HG02759 (cell line): Measurements from ENCODE around the gene RALGPS2.
"Not testable (repeated sequence)": the region's sequence is repeated elsewhere in the genome, so short reads cannot be mapped to it uniquely, and the experiment has no call there.

ENCODE experiments used
- ATAC-seq: cut with Tn5 transposase; IDR thresholded peaks from one replicate; pipeline ENCODE4 v1.9.1; 2021; ENCODE audit warnings: mild to moderate bottlenecking, moderate library complexity; ENCODE audit not compliant: unreplicated experiment

RALGPS2 gene

DNA sequence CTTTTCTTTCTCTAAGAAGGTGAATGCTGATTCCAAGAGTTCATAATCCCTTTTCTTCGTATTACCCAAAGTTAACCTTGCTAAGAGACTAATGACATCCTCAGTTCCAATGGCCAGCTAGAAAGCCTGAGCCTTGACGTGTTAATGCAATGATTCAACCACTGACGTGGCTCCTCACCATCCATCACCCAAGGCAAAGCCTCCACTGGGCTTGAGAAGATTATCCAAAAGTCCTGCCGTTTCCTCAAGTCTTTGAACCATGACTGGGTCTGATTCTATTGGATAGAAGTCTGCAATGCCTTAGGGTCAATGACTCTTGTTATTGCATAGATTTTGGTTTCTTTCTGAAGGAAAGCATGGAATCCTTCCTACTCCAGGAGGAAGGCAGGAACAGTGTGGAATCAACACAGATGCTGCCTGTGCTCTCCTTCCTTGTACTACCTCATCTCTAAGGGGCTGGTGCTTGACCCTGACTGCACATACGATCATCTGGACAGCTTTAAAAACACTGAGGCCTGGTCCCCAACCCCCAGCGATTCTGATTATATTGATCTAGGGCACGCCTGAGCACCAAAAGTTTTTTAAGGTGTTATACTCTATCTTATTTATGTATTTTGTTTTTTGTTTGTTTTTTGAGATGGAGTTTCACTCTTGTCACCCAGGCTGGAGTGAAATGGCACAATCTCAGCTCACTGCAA lies 215.2 kb downstream of the RALGPS2 start:
- no peak for ATAC-seq

DNA sequence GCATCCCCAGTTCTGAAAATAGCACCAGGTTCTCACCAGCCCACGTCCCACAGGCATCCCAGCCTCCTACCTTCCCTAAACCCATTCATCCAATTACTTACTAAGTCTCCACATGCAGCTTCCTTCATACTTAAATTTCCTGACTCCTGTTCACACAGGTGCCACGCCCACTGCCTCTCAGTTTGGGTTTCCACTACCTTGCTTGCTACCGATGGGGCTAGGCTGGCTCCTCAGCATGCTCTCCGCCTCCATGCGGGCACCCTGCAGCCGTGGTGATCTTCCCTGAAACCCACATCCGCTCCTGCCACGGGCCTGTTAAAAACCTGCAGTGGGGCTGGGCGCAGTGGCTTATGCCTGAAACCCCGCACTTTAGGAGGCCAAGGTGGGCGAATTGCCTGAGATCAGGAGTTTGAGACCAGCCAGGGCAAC lies 216.2 kb downstream of the RALGPS2 start:
- ATAC-seq = no peak

DNA sequence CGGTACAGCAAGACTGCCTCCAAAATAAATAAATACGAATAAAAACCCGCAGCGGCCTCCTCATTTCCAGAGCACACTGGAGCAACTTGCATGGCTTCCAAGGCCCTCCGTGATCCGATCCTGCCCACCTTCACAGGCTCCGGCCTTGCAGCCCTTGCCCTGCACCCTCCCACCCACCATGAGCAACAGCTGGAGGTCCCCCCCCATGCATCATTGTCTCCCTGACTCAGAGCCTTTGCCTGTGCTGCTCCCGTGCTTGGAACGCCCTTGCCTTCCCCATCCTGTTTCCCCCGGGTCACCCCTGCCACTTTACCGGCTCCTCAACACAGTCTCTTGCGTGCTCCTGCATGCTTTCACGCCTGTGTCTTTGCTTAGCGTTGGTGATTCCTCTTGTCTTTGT lies 216.8 kb downstream of the RALGPS2 start:
- no peak for ATAC-seq

DNA sequence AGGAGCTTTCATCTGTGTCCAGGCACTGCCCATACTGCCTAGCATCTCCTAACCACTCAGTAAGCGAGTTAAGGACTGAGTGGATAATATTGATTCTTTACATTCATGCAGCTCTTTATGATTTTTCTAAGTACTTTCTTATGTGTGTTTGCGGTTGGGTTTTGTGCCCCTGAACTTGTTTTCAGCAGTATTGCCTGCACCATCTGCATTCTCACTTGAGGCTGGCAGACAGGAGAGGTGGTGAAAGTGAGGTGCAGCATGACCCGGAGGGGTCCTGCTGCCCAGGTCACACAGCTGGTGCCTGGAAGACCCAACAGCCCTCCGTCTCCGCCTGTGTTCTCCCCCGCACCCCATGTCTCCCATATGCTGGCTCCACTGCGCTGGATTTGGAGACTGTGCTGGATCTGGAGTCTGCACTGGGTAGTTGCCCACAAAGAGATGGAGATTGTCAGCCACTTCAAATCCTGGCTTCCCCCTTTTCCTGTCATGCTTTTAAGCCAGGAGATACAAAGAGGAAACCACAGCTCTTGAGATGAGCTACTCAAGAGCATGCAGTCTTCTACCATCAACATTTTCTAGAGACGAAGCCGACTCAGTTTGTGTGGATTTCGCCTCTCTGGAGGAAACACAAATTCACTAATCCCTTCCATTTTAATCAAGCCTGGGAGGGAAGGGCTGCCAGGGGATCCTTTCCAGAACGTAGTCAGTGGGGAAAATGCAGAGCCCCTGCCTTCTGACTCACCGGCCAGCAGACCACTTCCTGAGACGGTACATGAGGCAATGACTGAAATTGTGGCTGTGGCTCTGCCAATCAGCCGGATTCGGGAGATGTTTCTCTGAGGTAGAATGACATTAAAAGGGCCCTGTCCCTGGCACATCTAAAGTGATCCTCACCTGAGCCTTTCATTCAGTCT lies 217.5 kb downstream of the RALGPS2 start:
- ATAC-seq = no peak

DNA sequence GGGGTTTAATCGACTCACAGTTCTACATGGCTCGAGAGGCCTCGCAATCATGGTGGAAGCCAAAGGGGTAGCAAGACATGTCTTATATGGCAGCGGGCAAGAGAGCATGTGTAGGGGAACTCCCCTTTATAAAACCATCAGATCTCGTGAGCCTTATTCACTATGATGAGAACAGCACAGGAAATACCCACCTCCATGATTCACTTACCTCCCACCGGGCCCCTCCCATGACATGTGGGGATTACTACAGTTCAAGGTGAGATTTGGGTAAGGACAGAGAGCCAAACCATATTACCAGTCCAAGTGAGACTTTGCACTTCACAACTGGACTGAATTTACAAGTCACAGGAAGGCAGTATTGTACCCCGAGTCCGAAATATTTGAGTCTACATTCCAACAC lies 219.7 kb downstream of the RALGPS2 start:
- ATAC-seq = no peak

DNA sequence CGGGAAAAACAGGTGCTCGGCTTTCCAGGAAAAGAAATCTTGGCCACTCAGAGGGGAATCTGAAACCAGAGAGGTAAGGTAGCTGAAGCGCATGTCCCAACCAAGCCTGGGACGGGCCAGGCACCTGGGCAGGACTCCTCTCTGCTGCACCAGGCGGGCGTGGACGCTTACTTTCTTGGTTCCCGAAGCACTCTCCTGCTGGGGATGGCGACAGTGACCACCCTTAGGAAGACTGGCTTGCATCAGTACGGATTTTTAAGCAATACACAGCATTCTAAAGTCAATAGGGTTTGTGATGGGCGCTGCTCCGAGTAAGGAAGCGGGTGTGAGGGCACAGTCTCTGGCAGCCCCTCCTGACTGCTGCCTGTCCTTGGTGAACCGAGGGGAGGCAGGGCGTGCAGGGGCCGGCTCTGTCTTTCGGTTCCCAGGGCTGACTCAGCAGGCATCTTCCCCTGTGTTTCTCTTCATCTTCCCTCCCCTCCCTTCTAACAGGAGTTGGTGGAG lies 220.8 kb downstream of the RALGPS2 start:
- no peak for ATAC-seq

DNA sequence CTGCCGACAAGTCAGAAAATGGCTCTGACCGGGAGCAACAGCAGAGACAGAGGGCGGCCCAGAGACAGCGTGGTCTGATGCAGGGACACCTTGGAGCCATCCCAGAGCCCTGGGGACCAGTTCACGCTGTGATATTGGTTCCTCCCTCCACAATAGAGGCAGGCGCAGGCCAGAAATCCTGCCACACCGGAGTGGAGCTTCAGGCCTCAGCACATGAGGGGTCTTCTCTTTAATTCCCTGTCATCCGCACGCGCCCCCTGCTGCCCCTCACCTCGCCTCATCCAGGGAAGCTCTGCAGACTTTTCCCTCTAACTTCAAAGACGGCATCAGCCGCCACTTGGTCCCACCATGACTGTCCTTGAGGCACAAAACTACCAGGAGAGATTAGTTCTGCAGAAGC lies 221.4 kb downstream of the RALGPS2 start:
- ATAC-seq = no peak

DNA sequence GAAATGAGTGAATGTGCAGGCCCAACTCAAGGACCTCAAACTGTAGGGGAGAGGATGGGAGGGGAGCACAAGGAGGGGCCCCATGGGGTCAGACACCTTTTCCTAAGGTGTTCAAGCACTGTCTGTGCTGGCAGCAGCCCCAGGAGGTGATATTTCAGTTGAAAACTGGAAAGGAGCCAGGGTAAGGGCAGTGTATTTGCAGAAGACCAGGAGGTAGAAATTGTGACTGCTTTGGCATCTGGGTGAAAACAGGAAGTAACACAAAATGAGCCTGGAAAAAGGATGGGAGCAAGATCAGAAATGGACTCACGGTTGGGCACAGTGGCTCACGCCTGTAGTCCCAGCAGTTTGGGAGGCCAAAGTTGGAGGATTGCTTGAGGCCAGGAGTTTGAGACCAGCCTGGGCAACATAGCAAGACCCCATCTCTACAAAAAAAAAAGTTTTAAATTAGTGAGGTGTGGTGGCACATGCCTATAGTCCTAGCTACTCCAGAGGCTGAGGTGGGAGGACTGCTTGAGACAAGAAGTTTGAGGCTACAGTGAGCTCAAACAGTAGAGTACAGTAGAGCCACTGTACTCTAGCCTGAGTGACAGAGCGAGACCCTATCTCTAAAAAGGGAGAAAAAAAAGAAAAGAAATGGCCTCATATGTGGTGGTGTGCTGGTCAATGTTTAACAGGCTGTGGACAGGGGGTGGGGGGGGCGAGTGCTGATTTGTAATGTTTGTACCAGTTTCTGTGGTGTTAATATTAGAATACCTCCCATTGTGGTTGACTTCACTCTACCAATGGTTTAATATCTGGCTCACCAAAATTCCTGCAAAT lies 222.0 kb downstream of the RALGPS2 start:
- ATAC-seq = no peak

DNA sequence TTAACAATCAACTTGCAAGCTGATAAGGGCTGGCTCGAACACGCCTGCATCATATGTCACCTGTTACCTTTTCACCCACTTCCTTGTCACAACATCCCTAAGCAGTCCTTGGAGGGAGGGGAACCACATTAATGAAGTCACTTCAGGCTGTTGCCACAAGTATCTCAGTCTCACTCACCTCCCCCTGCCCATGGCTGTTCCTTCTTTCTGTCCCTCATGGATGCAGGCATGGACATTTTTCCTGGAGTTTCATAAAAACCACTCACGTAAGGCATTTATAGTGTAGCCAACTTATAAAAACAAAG lies 222.6 kb downstream of the RALGPS2 start:
- ATAC-seq = no peak

DNA sequence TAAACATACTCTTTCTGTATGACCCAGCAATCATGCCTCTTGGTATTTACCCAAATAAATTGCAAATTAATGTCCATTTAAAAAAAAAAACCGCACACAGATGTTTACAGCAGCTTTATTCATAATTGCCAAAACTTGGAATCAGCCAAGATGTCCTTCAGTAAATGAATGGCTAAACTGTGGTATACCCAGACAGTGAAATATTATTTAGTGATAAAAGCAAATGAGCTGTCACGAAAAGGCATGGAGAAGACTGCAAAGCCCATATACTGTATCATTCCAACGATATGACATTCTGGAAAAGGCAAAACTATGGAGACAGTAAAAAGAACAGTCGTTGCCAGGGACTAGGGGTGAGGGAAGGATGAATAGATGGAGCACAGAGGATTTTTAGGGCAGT lies 223.6 kb downstream of the RALGPS2 start:
- no peak for ATAC-seq

DNA sequence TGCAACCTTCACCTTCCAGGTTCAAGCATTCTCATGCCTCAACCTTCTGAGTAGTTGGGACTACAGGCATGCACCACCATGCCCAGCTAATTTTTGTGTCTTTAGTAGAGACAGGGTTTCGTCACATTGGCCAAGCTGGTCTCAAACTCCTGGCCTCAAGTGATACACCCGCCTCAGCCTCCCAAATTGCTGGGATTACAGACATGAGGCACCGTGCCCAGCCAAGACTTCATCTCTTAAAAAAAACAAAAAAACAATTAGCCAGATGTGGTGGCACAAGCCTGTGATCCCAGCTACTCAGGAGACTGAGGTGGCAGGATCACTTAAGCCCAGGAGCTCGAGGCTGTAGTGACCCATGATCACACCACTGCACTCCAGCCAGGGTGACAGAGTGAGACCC lies 224.8 kb downstream of the RALGPS2 start:
- ATAC-seq = not testable (repeated sequence)

DNA sequence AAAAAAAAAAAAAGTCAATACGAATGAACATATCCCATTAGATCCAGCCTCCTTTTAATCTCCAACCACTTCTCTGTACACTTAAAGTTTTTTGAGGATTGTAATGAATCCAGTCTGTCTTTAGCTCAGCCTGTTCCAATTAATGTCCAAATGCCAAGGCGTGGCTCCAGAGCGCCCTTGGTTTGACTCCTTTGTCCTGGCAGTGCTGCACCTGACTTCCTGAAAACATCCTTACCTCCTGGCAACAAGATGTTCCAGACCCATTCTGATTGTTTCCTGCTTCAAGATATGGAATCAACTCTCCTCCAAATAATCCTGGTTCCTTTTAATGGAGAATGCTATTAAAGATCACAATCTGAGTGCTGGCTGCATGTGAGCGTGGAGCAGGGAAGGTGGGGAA lies 226.6 kb downstream of the RALGPS2 start:
- ATAC-seq = no peak

DNA sequence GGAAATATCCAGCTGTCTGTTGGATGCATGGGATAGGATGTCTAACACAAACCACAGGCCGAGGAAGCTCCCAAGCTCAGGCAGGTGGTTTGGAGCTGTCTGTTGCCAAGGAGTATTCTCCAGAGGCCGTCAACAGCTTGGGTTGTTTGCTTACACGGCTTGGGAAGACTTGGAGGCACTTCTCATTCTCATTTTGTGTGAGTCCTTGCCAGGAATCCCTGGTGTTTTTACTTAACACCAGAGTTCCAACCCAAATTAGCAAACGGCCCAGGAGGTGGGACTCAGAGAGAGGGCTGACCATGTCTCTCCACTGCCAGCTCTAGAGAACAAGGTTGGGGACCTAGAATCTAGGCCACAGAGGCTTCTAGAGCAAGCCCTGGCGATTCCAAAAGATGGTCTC lies 228.0 kb downstream of the RALGPS2 start:
- no peak for ATAC-seq

DNA sequence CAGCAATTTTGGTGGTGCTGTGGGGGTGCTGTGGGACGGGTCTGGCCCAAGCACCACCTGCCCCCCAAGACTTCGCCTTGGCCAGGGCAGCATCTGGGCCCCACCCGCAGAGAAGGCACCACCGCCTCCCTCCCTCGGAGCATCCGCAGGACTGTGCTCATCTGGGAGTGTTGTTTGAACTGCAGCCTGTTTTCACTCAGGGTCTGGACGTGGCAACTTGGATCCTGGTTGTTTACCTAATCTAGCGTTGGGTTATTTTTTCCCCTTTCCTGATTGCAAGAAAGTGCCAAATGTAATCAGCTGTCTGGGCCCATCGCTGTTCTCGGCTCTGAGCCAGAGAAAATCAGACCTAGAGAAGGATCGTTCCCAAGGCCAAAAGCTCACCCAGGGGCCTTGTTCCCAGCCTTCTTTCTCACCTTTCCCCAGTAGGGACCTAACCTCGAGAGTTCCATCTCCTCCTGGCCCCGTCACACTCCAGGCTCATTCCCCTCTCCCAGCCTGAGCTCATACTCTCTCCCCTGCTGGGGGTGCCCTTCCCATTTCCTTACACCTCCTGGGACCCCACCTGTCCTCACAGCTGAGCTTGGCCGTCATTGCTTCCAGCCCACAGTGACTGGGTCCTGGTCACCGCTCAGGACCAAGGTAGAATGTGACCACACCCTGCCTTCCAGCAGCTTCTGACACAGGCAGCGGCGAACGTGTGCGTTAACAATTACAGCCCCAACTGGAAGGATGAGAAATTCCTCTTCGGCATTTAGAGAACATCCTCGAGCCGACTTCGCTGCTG lies 228.7 kb downstream of the RALGPS2 start:
- no peak for ATAC-seq

DNA sequence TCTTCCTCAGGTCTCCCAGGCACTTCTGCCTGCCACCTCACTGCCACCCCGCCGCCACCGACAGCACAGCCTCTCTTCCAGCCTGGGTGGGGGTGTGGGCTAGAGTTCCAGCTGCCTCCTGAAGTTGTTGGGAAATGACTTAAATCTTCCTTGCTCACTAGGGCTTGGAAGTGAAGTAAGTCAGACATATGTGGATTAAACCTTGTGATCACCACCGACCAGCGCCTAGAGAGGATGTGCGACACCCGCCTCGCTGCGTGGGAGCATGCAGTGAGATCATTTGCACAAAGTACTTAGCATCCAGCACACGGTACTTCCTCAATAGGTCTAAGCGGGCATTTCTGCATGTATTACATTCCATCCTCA lies 229.3 kb downstream of the RALGPS2 start:
- ATAC-seq = no peak

DNA sequence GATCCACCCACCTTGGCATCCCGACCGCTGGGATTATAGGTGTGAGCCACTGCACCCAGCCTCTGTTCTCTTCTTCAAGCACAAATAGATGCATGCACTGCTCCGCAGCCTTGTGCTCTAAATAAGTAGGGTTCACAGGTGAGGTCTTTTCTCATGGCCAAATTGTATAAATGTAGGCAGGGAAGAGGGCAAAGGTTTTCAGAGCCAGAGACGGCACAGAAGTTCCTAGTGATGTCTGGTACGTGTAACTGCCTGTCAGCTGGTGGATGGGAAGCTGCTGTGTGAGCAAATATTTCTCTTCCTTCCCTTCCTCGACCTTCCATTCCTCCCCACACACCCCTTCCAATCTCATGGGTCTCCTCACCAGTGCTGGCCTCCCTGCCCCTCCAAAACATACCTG lies 229.9 kb downstream of the RALGPS2 start:
- no peak for ATAC-seq

DNA sequence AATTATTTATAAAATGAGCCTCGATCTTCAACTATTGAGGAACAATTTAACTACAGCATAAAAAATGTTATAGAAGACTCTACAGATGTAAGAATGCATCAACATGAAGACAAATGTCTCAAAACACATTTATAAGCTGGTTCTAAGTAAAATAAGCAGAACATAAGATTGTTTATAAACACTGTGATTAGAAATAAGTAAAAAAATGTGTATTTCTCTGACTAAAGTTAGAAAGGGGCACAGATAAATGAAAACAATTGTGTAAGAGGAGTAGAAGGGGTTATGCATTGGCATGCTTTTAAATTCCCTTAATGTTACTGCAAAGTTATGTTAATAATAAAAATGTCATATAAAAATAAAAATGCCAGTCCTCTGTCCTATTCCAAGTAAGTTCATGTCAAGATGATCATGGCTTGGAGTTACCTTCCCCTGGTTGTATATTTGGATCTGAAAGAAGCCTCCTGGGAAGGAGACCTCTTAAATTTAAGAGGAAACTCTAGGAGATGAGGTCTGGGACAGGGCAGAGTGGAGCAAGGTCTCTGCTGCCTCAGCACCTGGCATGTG lies 230.4 kb downstream of the RALGPS2 start:
- ATAC-seq = no peak

DNA sequence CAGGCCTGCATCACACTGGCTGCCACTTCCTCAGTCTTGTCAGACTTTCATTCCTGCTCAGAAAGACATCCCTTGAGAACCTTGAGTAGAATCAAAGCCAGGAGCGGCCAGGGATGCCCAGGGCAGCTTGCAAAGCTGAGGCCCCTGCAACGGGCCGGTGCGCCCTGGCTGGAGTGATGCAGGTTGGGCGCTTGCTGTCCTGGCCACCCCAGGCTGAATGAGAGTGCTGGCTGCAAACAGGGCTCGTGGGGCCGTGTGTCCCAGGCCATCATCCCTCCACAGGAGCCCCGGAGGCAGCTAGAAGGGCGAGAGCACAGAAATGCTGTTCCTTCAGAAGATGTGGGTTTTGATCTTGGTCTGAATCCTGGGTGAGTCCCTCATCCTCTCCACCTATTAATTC lies 233.4 kb downstream of the RALGPS2 start:
- ATAC-seq = no peak

DNA sequence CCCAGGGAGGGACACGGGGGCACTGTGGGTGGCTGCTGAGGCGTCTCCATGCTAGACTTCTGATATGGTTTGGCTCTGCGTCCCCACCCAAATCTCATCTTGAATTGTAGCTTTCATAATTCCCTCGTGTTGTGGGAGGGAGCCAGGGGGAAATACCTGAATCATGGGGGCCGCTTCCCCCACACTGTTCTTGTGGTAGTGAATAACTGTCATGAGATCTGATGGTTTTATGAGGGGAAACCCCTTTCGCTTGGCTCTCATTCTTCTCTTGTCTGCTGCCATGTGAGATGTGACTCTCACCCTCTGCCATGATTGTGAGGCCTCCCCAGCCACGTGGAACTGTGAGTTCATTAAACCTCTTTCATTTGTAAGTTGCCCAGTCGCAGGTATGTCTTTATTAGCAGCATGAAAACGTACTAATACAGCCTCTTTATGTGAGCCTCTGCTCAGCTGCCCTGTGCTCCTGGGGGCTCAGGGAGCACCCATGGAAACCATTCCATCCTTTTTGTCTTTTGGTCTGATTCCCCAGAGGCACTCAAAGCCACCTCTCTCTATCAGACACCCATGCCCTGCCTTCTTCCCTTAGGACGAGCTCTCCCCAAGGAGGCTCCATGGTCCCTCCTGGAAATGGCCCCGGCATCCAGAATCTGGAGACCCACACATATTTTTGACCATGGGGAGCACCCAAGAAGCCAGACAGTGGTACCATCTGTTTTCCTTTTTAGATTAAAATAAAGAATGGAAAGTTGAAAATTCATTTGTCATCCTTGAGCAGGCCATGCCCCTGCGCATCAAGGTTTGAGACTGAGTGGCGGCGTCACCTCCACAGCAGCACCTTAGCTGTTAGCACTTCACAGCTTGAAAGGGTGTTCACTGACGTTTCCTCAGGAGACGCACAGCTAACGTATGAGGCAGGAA lies 234.8 kb downstream of the RALGPS2 start:
- no peak for ATAC-seq
